Vagina (tissue), 2 donors: Measurements from ENCODE around the gene SEC23IP. TPM values are rescaled to one million over a fixed set of nuclear protein-coding genes. Genes with fewer than 3 reads are reported as not detected.

Experiments
- DNase-seq, 2 donors: peaks; one replicate each; pipeline ENCODE4 v3.0.0-alpha.2; 2017; ENCODE audit errors: extremely low spot score in 2 of 2
- H3K27ac ChIP-seq: fragments of 200-600 bp; sonication (generic); one replicate; pipeline ENCODE4 v1.5.1; 2019
- H3K27me3 ChIP-seq: fragments of 200-600 bp; sonication (generic); one replicate; pipeline ENCODE4 v1.5.1; 2019
- H3K36me3 ChIP-seq, 2 donors: fragments of 200-600 bp; sonication (generic); one replicate each; pipeline ENCODE4 v1.5.1; 2017 to 2019
- H3K4me1 ChIP-seq: fragments of 200-600 bp; sonication (generic); one replicate; pipeline ENCODE4 v1.5.1; 2019
- H3K4me3 ChIP-seq, 2 donors: fragments of 200-600 bp; sonication (generic); 1 replicate in 1 of 2; 2 replicates in 1 of 2; pipeline ENCODE4 v1.5.1; 2016 to 2019
- H3K9me3 ChIP-seq: fragments of 200-600 bp; sonication (generic); one replicate; pipeline ENCODE4 v1.5.1; 2019
- POLR2A ChIP-seq, 2 donors: fragments of 450-650 bp; IDR thresholded peaks; one replicate each; pipeline ENCODE4 v1.6.1; 2017; ENCODE audit warnings: antibody characterized with exemption in 2 of 2, mild to moderate bottlenecking in 2 of 2, moderate library complexity in 2 of 2
- POLR2AphosphoS5 ChIP-seq, 2 donors: sonication (generic); formaldehyde crosslinking; IDR thresholded peaks; one replicate each; pipeline ENCODE4 v1.9.0; 2017; ENCODE audit warnings: antibody characterized with exemption in 2 of 2, mild to moderate bottlenecking in 2 of 2, low read depth in 1 of 2; ENCODE audit not compliant: insufficient read depth in 1 of 2
- intact Hi-C: fragments of 100-400 bp; cut with DNase I; formaldehyde crosslinking; loops from one replicate; pipeline ENCODE4 v1.15.1; 2023
- total RNA-seq: library from RNA; depleted of rRNA; stranded (reverse); fragments of >200 nt; gene quantifications from one replicate; pipeline ENCODE4 v1.2.3, GENCODE V29; 2016
- TF ChIP-seq, protein P1 (sequence below), 3 experiments: fragments of 450-650 bp in 2 of 3; fragments of 200-600 bp in 1 of 3; sonication (generic) in 1 of 3; IDR thresholded peaks; one replicate each; pipeline ENCODE4 v1.5.1; 2017 to 2019; ENCODE audit warnings: antibody characterized with exemption in 3 of 3, mild to moderate bottlenecking in 2 of 3, moderate library complexity in 2 of 3

SEC23IP gene
- total RNA-seq, 1 donor from 2014 or later, result 15.5 TPM

DNA sequence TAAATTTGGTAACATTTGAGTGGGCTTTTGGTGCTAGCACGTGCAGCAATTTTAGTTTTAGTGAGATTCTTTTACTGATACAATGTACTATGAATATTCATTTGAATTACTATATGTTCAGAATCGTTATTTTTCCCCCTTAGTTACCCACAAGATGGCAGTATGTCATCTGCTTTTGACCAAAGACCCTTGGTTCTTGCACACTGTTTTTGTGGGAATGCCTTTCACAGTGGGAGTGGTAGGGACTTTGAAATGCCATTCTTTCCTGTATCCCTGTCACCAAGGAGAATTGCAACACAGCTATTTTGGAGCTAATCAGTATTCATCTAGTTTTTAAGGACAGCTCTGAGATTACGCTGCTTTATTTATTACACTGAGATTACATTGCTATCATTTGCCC is 40.6 kb downstream of the SEC23IP start:
- Histone ChIP-seq H3K4me3 (no peak overlapping the region), H3K9me3 (no peaks in the 10 kb centered on the region), H3K27me3 (no peaks in the 10 kb centered on the region), H3K4me1 (peaks cover 5% of the 10 kb centered on the region), H3K36me3 (peaks cover 0 to 48% of the 10 kb centered on the region in 2 donors), H3K27ac (no peak overlapping the region)
- TF ChIP-seq POLR2AphosphoS5 (IDR thresholded peaks at IDR 0.05; ENCODE audit: insufficient read depth in 1 of 2, low read depth in 1 of 2) (no peak), POLR2A (IDR thresholded peaks at IDR 0.05) (no peak)
- TF ChIP-seq, protein P1, sequence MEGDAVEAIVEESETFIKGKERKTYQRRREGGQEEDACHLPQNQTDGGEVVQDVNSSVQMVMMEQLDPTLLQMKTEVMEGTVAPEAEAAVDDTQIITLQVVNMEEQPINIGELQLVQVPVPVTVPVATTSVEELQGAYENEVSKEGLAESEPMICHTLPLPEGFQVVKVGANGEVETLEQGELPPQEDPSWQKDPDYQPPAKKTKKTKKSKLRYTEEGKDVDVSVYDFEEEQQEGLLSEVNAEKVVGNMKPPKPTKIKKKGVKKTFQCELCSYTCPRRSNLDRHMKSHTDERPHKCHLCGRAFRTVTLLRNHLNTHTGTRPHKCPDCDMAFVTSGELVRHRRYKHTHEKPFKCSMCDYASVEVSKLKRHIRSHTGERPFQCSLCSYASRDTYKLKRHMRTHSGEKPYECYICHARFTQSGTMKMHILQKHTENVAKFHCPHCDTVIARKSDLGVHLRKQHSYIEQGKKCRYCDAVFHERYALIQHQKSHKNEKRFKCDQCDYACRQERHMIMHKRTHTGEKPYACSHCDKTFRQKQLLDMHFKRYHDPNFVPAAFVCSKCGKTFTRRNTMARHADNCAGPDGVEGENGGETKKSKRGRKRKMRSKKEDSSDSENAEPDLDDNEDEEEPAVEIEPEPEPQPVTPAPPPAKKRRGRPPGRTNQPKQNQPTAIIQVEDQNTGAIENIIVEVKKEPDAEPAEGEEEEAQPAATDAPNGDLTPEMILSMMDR (IDR thresholded peaks at IDR 0.05), result no peak
- no peak for DNase-seq
- intact Hi-C loops, result no loop called here

DNA sequence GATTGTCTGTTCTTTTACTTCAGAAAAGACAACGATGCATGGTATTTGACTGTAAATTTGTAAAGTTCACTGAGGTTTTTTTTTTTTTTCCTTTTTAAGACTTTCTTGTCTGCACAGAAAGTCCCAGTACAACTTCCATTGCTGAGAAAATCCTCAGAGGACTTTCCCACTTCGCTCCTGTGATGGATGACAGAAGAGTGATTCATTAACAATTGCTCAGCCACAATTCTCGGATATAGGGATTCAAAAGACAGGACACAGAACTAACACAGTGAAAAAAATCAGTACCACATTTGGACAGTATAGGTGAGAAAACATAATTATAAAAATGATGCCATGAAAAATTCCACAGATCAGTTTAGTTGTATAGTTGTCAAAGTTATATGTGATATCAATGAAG is 48.0 kb downstream of the SEC23IP start:
- no peaks in the 10 kb centered on the region for H3K4me1 ChIP-seq
- intact Hi-C loops, result no loop called here
- H3K27me3 ChIP-seq, result no peaks in the 10 kb centered on the region
- no peak overlapping the region for H3K27ac ChIP-seq
- H3K36me3 ChIP-seq, result peaks cover 0 to 36% of the 10 kb centered on the region in 2 donors
- H3K4me3 ChIP-seq, result no peak overlapping the region
- no peak for DNase-seq
- H3K9me3 ChIP-seq, result no peaks in the 10 kb centered on the region
- TF ChIP-seq POLR2AphosphoS5 (IDR thresholded peaks at IDR 0.05; ENCODE audit: insufficient read depth in 1 of 2, low read depth in 1 of 2) (no peak), POLR2A (IDR thresholded peaks at IDR 0.05) (no peak)
- TF ChIP-seq, protein P1 (IDR thresholded peaks at IDR 0.05), result no peak

DNA sequence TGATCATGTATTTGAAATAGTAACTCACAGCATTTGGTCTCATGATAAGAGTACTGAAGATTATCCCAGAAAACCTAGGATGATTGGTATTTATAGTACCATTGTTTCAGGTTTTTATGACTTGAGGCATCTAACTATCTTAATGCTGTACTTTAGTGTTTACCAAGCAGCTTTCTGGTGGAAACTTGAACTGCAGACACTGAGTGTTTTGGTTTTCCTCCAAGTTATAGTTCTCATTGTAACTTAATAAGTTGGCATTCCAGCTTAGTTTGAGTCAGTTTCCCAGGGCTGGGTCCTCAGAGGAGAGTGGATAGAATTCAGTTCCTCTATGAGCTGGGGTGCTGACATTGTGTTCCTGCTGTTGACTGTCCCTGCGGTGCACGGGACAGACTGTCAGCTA is 50.4 kb downstream of the SEC23IP start:
- H3K27me3 ChIP-seq, result no peaks in the 10 kb centered on the region
- H3K9me3 ChIP-seq, result no peaks in the 10 kb centered on the region
- H3K4me3 ChIP-seq, result no peak overlapping the region
- intact Hi-C loops, result no loop called here
- peaks cover 0 to 33% of the 10 kb centered on the region in 2 donors for H3K36me3 ChIP-seq
- no peak for TF ChIP-seq POLR2A (IDR thresholded peaks at IDR 0.05)
- TF ChIP-seq, protein P1 (IDR thresholded peaks at IDR 0.05), result no peak
- no peak for TF ChIP-seq POLR2AphosphoS5 (IDR thresholded peaks at IDR 0.05; ENCODE audit: insufficient read depth in 1 of 2, low read depth in 1 of 2)
- no peak for DNase-seq
- no peak overlapping the region for H3K27ac ChIP-seq
- no peaks in the 10 kb centered on the region for H3K4me1 ChIP-seq

DNA sequence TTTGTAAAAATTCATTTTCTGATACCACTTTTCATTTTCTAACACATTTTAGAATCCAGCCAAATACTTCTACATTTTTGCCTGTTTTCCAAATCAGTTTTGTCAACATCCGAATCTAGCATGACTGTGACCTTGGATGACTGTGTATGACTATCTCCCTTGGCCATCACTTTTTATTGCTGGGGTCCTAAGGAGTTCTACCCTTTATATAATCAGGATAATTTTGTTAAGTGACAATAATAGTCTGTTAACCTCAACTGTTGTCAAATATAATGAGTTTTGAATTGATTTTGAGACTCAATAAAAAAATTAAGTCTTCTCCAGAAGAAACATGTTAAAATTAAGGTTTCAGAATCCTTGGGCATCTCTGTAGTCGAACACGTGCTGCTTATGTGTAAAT is 53.3 kb downstream of the SEC23IP start:
- Histone ChIP-seq H3K4me1 (no peaks in the 10 kb centered on the region), H3K27ac (no peak overlapping the region), H3K36me3 (peaks cover 0 to 29% of the 10 kb centered on the region in 2 donors), H3K27me3 (no peaks in the 10 kb centered on the region), H3K4me3 (no peak overlapping the region), H3K9me3 (no peaks in the 10 kb centered on the region)
- intact Hi-C loops, result no loop called here
- DNase-seq, result no peak
- TF ChIP-seq, protein P1 (IDR thresholded peaks at IDR 0.05), result no peak
- TF ChIP-seq POLR2AphosphoS5 (IDR thresholded peaks at IDR 0.05; ENCODE audit: insufficient read depth in 1 of 2, low read depth in 1 of 2) (no peak), POLR2A (IDR thresholded peaks at IDR 0.05) (no peak)

DNA sequence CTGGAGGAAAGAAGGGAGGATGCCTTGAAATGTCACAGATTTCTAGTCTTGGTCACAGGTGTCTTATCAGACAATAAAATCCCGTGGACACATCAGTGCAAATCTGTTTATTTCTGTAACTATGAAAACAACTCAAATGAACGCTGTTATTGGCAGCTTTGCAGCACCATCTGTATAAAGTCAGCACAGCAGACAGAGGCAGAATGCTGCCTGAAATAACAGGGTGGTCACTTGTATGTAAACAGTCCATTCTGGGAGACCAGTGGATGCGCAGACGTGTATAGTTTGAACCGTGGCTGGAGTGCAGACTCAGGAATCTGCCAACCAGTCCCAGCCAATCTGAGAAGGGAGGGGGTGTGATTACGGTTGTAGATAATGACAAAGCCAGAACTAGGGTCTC is 54.8 kb downstream of the SEC23IP start:
- intact Hi-C loops, result no loop called here

More for the DNA sequence above, 54.8 kb downstream of the SEC23IP start:
- DNase-seq, result no peak
- no peaks in the 10 kb centered on the region for H3K9me3 ChIP-seq
- no peak overlapping the region for H3K27ac ChIP-seq
- no peaks in the 10 kb centered on the region for H3K27me3 ChIP-seq
- no peak overlapping the region for H3K4me3 ChIP-seq
- TF ChIP-seq POLR2A (IDR thresholded peaks at IDR 0.05), result no peak
- peaks cover 0 to 18% of the 10 kb centered on the region in 2 donors for H3K36me3 ChIP-seq
- H3K4me1 ChIP-seq, result no peaks in the 10 kb centered on the region
